Retinal pigment epithelial cell (primary cell): ENCODE data around the gene CCDC81.
"Not testable (repeated sequence)": the region's sequence is repeated elsewhere in the genome, so short reads cannot be mapped to it uniquely, and the experiment has no call there.

Experiments used
- DNase-seq: peaks from one replicate; pipeline ENCODE4 v3.0.0-alpha.2; 2010; ENCODE audit warnings: low read depth
- H3K4me3 ChIP-seq: 2 replicates; pipeline ENCODE4 v1.5.1; 2011; ENCODE audit warnings: mild to moderate bottlenecking, low read length, control low read depth, moderate library complexity
- CTCF ChIP-seq: conservative IDR thresholded peaks from 2 replicates; pipeline ENCODE4 v1.5.1; 2011; ENCODE audit warnings: low read depth, low read length, control low read depth, inconsistent platforms

Gene CCDC81

DNA sequence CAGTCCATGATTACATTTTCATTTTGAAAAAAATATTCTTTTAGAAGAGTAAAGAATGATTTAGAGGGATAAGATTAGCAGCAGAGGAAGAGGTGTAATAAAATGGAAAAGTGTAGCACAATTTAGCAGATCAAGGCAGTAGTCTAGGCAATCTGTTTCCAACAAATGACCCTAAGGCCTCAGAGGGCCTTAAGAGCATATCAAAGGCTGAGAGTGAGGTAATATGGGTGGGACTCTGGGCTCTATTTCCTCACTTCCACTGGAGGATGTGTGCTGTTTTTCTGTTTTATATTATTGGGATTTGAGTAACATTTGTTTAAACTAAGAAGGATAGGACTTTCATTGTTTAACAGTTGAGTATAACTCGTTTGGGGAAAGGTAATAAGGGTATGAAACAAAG is 28.8 kb downstream of the CCDC81 start:
- DNase-seq, result no peak
- H3K4me3 ChIP-seq, result no peak overlapping the region
- TF ChIP-seq CTCF, result no peak

DNA sequence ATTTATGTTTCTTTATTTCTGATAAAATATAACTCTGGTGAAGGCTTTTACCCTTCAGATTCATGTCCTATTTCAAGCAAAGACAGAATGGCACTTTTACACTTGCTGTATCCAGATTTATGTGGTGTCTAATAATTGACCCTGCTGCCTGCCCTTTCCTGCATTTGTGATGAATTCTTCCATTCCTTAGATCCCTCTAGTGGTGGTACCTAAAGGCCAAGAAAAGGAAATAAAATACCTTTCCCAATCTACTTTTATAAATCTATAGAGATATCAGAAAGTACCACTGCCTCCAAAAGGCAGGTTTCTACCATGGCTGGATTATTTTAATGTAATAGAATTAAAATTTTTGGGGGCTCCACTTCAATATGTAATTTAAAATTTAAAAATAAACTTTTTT is 34.2 kb downstream of the CCDC81 start:
- no peak overlapping the region for H3K4me3 ChIP-seq
- DNase-seq, result no peak
- peak; percentile 59 for TF ChIP-seq CTCF

GRCh38 chr11:86414032-86414431 is 39.3 kb downstream of the CCDC81 start:
- TF ChIP-seq CTCF, result no peak
- DNase-seq, result no peak
- H3K4me3 ChIP-seq, result no peak overlapping the region

DNA sequence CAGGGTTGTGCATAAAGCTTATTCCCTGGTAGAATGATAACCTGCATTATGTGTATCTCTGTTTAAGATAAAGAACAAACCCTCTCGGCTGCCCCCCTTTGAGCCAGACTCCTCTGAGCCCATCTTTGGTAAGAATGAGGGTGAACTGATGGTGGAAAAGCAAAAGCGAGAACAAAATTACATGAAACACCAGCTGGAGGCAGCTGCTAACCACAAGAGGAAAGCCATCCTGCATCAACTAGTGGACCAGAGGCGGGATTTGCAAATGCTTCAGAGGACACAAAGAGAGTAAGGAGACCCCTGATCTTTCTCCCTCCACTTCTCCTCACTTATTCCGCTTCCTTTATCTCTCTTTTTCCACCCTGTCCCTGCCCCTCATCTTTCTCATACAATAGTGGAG is 40.3 kb downstream of the CCDC81 start:
- DNase-seq, result no peak
- no peak for TF ChIP-seq CTCF
- no peak overlapping the region for H3K4me3 ChIP-seq

GRCh38 chr11:86416494-86416893 is 41.8 kb downstream of the CCDC81 start:
- TF ChIP-seq CTCF, result no peak
- no peak overlapping the region for H3K4me3 ChIP-seq
- DNase-seq, result no peak

- not testable (repeated sequence) for H3K4me3 ChIP-seq, DNase-seq
Observed at GRCh38 chr11:86416951-86417350, 42.3 kb downstream of the CCDC81 start.

- H3K4me3 ChIP-seq, result no peak overlapping the region
- no peak for TF ChIP-seq CTCF
- DNase-seq, result no peak
Observed at GRCh38 chr11:86418106-86418505, 43.4 kb downstream of the CCDC81 start.

DNA sequence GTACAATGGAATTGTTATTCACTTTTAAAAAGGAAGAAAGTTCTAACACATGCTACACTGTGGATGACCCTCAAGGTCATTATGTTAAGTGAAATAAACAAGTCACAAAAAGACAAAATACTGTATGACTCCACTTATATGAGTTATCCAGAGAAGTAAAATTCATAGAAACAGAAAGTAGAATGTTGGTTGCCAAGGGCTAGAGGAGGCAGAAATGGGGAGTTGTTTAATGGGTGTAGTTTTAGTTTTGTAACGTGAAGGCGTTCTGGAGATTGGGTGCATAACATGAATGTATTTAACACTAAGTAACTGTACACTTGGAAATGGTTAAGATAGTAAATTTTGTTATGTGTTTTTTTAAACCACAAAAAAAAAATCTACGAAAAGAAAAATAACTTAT is 43.8 kb downstream of the CCDC81 start:
- H3K4me3 ChIP-seq, result no peak overlapping the region
- DNase-seq, result no peak
- no peak for TF ChIP-seq CTCF
